ENCODE measurements around the gene CIITA.
"Not testable (repeated sequence)": the region's sequence is repeated elsewhere in the genome, so short reads cannot be mapped to it uniquely, and the experiment has no call there.

The CIITA gene

DNA sequence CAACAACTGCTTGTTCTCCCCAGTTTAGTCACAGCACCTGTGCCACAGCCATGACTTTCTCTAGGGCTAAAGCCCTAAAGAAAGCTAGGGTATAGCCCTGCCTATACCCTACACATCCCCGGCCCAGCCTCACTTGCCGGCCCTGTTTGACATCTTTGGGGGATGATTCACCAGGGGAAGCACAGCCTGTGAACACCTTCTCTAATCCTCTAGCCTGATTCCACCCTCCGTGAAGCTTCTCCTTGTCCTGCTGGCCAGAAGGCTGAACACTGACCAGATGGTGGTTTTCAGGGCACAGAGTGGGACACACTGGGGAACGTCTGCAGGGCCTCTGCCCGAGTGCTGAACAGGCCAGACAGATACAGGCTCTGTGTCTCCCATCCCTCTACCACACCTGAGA is 73.4 kb downstream of the CIITA start:
- DNase-seq (ENCODE audit: low spot score), result no peak

DNA sequence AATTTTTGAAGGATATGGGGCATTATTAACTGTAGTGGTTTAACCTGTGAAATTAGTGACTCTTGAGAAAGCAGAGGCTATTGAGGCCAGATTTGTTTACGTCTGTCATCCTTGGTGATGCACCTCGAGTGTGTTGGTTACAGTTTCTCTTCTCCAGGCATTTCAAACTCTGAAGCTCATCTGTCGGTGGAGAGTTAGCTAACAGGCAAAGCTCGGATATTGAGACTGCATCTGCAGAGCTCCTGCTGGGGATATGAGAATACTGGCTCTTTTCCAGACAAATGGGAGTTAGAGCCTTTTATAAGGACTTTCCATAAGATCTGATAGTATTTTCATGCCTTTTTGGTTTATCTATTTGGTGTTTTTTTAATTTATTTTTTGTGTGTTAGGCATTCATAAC is 74.0 kb downstream of the CIITA start:
- no peak for DNase-seq (ENCODE audit: low spot score)

DNA sequence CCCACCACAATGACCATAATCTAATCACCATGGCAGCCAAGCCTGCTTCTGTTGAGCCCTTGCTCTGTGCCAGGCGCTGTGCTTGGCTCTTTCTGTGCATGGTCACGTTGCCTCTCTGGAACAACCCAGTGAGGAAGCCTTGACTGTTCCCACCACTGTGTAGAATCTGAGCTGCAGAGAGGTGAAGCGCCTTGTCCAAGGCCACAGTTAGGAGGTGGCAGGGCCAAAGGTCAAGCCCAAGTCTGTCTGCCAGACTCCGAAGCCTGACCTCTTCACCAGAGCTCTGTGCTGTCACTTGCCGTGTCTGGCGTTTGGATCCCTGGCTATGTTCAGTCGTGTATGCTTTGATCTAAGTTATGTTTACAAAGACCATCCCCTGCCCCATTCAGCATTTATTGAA is 77.9 kb downstream of the CIITA start:
- DNase-seq (ENCODE audit: low spot score), result no peak

DNA sequence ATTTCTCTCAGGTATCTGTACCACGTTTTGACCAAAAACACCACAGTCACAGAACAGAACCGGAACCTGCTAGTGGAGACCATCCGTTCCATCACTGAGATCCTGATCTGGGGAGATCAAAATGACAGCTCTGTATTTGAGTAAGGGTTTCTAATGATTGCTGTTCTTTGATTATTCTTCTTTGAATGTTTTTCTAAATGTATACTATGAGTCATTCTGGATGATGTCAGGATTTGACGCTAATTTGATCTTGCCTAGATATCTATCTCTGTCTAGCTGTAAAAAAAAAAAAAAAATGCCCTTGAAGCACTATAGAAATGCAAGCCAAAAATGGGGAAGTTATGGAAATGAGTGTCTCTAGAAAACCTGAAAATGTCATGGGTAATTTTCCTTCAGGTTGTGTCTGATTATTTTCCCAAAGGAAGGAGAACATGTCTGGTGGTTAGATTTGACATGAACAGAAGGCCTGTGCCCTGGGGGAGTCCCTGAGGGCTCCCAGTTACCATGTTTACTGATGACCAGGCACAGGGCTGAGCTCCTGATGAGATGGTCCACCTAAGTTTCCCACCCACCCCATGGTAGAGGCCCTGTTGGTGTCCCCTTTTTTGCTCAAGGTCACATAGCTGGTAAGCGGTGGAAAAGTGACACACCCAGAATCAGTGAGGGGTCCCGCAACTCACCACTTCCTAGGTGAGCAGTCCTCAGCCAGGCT is 80.9 kb downstream of the CIITA start:
- peak; percentile 49 for DNase-seq (ENCODE audit: low spot score)

DNA sequence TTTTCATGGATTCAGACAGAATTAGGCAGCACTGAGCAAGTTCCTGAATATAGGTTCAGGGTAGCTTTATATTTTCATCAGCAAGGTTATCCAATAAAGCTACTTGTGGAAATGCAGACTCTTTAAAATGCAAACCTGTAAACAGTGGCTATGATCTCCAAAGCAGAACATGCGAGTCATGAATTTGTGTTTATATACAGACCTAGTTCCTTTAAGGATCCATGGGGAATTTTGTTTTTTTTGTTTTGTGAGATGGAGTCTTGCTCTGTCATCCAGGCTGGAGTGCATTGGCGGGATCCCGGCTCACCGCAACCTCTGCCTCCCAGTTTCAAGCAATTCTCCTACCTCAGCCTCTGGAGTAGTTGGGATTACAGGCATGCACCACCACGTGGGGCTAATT is 82.2 kb downstream of the CIITA start:
- DNase-seq (ENCODE audit: low spot score), result no peak

DNA sequence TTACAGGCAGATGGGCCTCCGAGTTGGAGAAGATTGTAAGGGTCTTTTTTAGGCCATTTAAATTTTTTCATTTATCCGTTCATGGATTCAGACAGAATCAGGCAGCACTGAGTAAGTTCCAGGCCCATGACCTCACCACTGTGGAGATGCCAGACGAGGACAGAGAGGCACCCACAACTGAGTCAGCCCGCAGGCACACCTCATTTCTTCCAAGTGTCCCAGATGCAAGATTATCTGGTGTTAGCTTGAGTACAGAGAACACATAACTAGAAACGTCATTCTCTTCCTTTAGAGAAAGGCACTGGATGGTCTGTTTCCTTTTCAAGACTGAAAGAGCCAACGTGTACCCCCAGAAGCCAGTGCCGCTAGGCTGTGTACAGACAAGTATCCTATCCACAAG is 84.2 kb downstream of the CIITA start:
- DNase-seq (ENCODE audit: low spot score), result no peak

DNA sequence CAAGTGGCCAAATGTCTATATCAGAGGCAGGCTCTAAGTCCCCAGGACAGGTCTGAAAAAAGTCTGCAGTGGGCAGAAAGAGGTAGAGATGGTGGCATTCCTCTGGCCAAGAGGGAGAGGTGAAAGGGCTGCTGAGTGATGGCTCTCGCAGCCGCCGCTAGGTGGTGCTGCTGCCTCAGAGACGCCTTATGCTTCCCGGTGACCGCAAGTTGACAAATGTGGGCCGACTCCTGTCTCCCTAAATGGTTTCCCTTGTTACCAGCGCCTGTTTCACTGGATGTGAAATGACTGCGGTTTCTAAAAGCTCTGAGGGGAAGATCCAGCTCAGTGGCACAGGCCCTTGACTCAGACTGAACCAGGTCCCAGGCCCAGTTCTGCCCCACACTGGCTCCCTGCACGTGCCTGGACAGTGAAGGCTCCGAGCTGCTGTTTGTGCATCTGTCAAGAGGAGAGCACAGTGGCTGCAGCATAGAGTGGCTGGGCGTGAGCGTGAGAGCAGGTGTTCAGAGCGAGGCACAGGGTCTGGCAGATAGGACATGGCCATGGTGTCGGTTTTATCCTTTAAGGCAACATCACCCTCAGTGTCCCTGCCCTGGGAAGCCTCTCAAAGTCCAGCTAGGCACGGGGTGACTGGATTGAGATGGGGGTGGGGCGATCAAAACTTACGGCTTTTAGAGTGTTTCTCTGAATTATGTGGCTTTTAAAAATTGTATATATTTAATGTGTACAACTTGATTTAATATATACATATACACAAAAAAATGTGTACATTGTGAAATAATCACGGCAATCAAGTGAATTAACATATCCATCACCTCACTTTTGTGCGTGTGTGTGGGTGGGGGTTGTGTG is 87.3 kb downstream of the CIITA start:
- peak; percentile 78 for DNase-seq (ENCODE audit: low spot score)

DNA sequence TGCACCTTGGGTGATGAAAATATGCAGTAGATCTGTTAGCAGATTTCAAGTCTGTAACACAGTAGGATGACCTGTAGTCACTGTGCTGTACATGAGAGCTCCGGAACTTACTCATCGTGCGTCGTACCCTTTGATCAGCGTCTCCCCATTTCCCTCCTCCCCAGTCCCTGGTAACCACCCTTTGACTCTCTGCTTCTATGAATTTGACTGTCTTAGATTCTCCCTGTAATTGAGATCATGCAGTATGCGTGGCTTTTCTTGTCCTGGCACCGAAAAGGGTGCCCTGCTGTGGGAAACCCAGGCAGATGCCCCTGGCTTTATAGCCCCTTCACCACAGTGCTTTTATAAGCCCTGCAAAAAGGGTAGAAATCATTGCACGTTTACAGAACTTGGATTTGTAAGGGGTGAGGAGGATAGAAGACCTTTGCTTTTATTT is 87.9 kb downstream of the CIITA start:
- no peak for DNase-seq (ENCODE audit: low spot score)

DNA sequence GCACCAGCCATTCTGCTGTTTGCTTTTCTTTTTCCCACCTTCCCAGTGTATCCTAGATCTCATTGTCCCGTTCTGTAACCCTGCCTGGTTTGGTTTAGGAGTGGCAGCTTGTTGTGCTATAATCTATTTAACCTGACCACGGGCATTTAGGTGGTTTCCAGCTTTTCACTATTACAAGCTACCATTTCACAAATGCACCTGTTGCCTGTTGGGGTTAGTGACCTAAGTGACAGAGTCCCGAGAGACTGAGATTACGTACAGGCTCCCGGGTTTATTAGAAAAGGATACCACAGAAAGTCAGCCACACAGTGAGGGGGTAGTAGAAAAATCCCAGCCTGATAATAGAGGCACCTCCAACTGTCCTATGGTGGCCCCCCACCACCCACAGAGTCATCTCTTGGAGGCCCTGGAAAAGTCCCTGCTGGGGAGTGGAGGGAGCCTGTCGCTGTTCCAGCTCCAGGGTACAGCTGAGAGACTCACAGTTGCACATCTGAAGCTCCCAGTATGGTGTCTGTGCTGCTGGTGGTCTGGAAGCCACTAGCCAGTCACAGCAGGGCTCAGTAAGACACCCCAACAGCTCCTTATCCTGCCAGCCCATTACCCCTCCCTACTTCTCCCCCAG is 88.5 kb downstream of the CIITA start:
- no peak for DNase-seq (ENCODE audit: low spot score)

DNA sequence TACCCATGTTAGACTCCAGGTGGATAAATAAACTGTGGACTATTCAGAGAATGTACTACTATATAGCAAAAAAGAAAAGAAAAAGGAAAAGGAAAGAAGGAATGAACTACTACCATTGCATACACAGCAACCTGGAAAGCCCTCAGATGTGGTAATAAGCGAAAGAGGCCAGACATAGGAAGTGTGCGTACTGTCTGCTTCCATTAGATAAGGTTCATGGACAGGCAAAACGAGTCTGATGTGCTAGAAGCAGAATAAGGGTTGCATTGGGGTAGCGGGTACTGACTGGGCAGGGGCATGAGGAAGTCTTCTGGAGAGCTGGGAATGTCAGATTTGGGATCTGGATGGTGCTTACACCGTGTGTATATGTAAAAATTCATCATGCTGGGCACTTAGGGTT is 89.1 kb downstream of the CIITA start:
- no peak for DNase-seq (ENCODE audit: low spot score)

DNA sequence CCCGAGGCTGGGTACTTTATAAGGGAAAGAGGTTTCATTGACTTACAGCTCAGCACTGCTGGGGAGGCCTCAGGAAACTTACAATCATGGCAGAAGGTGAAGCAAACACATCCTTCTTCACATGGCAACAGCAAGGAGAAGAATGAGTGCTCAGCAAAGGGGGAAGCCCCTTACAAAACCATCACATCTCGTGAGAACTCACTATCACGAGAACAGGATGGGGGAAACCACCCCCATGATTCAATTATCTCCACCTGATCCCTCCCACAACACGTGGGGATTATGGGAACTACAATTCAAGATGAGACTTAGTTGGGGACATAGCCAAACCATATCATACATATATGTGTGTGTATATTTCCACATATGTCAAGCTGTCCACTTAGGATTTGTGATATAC is 89.6 kb downstream of the CIITA start:
- not testable (repeated sequence) for DNase-seq (ENCODE audit: low spot score)

DNA sequence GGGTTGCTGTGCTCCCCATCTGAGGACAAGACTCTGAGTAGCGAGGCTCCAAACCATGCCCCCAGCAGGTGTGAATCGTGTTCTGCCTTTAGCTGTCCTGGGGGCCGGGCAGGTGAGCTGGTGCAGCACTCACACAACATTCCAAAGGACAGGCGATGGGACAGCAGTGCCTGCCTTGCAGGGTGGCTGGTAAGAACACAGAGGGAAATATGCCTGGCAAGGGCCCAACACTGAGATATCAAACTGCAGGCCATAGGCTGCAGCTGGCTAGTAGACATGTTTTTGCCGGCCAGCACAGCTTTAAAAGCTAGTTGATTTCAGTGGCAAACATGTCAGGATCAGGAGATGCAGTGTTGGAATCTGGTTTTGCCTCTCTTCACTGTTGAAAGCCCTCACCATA is 91.0 kb downstream of the CIITA start:
- DNase-seq (ENCODE audit: low spot score), result no peak

DNA sequence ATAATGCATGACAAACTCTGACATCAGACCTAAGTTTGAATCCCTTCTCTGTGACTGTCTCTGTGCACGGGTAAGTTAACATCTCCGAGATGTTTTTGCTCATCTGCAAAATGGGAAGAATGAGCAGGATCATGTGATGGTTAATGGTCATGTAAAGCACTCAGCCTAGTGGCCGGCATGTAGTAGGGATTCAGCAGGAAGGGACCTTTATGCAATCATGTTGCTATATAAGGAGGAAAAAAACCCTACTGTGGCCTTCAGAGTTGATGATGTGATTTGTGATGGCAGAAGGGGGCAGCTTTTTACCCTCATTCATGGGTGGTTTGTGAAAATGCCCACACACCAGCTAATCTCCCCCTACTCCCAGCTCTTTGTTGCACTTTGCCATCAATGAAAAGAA is 91.5 kb downstream of the CIITA start:
- no peak for DNase-seq (ENCODE audit: low spot score)

DNA sequence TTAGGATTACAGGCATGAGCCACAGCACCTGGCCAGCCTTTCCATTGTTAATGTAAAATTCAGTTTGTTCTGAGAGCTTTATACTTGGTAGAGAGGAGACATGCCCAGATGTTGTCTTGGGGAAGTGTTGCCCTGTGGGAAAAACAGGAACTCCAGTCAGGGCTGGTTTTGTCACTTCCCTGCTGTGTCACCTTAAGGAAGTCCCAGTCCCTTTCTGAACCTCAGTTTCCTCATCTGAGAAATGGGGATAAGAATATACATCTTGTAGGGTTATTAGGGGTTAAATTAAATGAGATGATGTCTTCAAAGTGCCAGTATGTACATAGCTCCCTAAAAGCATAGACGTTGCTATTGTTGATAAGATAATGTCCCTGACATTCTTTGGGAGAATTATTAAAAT is 92.6 kb downstream of the CIITA start:
- no peak for DNase-seq (ENCODE audit: low spot score)

DNA sequence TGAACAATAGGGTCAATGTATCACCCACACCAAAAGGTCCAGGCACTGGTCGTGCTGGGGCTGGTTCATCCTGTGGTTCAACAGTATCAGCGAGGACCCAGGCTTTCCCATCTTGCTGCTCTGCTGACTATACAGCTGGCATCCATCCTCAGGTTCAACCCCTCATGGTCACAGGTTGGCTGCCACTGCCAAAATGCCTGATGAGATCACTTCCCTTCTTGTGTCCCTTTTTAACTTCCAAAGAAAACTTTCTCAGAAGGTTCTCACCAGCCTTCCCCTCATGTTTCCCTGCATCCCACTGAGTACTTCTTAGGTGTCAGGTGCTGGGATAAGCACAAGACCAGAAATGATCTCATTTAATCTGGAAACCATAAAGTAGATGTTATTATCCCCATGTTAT is 93.1 kb downstream of the CIITA start:
- DNase-seq (ENCODE audit: low spot score), result no peak

DNA sequence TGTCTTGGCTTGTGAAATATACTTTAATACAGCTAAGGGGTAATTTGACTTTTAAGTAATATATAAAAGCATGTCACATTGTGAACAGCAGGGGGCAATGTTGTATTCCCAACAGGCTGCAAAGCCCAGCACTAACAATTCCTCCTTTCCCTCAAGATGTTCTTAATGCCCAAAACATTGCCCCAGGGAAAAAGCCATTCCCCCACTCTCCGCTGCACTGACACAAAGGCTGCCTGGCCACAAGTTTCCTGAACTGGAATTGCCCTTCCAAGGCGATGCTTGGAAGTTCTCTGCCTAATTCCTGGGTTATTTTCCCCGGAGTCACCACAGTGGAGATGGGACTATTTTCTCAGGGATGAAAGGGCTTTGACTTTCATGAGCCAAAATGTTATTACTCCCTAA is 94.6 kb downstream of the CIITA start:
- peak; percentile 83 for DNase-seq (ENCODE audit: low spot score)

DNA sequence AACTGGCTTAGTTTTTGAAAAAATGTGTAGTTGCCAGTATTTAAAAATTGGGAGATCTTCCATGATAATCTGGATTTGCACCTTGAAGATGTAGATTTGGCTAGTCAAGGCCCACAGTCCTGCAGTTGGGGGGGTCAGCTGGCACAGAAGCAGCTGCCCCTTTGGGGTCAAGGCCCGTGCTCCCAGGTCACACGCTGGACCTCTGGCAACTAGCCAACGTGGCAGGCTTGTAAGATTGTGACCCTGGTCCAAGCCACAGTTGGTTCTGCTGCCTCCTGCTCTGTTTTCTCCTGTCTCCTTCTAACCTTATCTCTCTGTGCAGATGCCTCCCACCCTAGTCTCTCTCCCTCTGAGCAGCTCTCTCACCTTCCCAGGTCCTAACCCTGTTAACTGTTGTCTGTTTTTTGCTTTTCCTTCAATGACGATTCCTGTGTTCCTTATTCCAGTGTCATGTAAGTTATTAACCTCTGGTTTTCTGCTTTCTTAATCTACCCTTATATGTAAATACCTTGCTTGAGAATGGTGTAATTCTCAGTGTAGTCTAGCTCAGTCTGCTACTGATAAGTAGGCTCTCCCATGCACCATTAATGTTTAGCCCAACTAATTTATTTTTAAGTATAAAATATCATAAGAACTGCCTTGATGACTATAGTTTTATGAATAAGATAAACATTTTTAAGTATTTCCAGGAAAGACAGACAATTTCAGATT is 95.3 kb downstream of the CIITA start:
- no peak for DNase-seq (ENCODE audit: low spot score)

DNA sequence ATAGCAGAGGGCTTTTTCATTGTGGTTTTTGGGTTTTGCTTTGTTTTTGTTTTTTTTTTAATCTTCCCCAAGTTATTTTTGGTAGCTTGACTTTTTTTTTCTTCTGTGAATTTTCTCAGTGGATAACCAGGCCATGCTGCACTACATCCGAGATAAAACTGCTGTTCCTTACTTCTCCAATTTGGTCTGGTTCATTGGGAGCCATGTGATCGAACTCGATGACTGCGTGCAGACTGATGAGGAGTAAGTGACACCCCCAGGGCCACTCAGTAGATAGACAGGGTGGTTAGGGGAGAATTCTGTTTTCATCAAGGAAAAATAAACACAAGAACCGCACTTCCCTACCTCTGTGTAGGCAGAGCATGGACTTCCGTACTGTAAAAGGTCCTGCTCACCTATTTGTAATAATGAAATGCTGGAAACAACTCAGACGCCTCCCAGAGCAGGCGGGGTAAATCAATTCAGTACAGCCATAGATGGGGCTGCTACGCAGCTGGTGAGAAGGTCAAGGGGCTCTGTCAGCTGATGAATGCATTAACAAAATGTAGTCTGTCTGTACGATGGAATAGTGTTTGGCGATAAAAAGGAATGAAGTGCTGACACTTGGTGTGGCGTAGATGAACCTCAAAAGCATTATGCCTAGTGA is 95.9 kb downstream of the CIITA start:
- DNase-seq (ENCODE audit: low spot score), result no peak

DNA sequence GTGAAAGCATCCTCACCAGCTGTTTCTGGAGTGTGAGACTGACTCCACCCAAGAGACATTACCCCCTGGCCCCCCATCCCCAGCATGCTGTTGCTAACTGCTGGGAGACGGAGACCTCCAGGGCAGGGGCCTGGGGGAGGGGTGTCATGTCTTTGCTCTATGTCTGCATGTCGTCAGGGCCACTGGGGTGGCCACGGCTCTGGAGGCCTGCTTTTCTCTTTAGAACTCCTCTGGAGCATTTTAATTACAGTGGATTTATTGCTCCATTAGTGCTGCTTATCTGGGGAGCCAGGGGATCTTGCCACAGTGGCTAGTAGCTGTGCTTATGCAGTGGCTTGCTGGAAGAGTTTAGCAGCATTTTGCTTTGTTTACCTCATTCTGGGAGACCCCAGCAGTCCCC is 99.6 kb downstream of the CIITA start:
- no peak for DNase-seq (ENCODE audit: low spot score)

DNA sequence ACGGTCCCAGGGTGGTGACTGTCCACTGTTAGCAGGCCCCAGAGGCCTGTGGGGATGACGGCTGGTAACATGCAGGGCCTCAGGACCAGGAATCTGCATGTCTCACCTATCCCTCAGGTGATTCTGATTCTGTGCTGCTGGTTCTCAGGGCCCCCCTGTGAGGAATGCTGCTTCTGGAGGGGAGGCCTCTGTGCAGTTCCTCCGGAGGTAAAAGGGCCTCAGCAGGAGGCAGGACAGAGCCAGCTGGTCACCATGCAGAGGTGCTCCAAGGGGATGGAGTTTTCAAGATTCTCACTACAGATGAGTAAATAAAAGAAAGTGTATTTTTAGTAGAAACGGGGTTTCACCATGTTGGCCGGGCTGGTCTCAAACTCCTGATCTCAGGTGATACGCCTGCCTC is 101.1 kb downstream of the CIITA start:
- no peak for DNase-seq (ENCODE audit: low spot score)

DNA sequence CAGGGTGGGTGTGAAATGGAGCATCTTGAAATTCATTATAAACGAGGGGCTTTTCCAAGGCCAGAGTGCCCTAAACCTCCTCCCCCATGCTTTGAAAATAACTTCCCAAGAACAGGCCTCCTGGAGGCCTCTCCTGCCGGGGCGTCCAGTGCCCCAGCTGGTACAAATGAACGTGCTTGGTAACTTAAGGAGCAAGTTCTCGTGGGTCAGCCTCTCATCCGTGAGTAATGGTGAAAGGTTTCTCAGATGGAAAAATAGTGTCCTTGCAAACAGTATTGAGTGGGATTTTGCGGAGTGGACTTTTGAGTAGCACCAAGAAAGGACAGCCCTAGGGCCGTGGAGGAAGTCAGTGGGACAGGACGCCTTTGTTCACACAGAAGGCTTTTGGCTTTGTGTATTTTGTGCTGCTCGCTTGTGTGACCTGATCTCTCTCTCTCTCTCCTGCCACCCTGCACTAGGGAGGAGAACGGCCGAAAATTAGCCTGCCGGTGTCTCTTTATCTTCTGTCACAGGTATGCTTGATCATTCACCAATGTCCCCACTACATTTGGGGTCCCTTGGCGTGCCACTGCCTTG is 102.0 kb downstream of the CIITA start:
- DNase-seq (ENCODE audit: low spot score), result no peak
